Esophagus squamous epithelium (tissue), 4 donors: ENCODE measurements around the gene CNTN4.
"Not testable (repeated sequence)": the region's sequence is repeated elsewhere in the genome, so short reads cannot be mapped to it uniquely, and the experiment has no call there.

ENCODE experiments used
- POLR2A ChIP-seq, 4 donors: fragments of 450-650 bp; IDR thresholded peaks; one replicate each; pipeline ENCODE4 v1.6.1; 2017; ENCODE audit warnings: antibody characterized with exemption in 4 of 4, mild to moderate bottlenecking in 4 of 4, moderate library complexity in 3 of 4
- TF ChIP-seq, protein P1 (sequence below), 6 experiments: fragments of 450-650 bp in 4 of 6; fragments of 200-600 bp in 2 of 6; sonication (generic) in 2 of 6; IDR thresholded peaks; one replicate each; pipeline ENCODE4 v1.5.1; 2016 to 2019; ENCODE audit warnings: antibody characterized with exemption in 6 of 6, mild to moderate bottlenecking in 4 of 6, moderate library complexity in 4 of 6

DNA sequence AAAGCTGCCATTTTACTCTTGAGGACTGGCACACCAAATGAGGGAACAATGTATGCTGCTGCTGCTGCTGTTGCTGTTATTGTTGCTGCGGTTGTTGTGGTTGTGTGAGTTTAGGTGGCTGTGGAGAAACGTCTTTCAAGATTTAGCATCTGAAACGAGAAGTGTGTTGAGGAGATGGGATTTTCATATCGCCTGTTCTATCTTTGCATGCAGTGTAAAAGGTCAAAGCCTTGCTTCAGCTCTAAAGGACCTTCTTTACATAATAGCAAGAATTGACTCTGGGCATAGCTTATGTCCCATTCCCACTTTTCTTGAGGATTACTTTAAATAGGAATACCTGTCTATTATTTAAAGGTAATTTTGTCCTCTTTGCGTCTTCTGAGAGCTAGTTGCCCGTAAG, 436.1 kb downstream of the CNTN4 start:
- TF ChIP-seq POLR2A (IDR thresholded peaks at IDR 0.05): not testable (repeated sequence)
- TF ChIP-seq, protein P1, sequence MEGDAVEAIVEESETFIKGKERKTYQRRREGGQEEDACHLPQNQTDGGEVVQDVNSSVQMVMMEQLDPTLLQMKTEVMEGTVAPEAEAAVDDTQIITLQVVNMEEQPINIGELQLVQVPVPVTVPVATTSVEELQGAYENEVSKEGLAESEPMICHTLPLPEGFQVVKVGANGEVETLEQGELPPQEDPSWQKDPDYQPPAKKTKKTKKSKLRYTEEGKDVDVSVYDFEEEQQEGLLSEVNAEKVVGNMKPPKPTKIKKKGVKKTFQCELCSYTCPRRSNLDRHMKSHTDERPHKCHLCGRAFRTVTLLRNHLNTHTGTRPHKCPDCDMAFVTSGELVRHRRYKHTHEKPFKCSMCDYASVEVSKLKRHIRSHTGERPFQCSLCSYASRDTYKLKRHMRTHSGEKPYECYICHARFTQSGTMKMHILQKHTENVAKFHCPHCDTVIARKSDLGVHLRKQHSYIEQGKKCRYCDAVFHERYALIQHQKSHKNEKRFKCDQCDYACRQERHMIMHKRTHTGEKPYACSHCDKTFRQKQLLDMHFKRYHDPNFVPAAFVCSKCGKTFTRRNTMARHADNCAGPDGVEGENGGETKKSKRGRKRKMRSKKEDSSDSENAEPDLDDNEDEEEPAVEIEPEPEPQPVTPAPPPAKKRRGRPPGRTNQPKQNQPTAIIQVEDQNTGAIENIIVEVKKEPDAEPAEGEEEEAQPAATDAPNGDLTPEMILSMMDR (IDR thresholded peaks at IDR 0.05): not testable (repeated sequence)
